Hepatocyte (in vitro differentiated cells): ENCODE data around the gene TRAPPC5. TPM values are rescaled to one million over a fixed set of nuclear protein-coding genes. Genes with fewer than 3 reads are reported as not detected.
A peak's percentile ranks its signal among the peaks of the same experiment; 100 is the strongest.

Source experiments
- DNase-seq: peaks from one replicate; pipeline ENCODE4 v3.0.0-alpha.2; 2016; ENCODE audit warnings: low spot score
- H2AFZ ChIP-seq: fragments of 200-600 bp; sonication (generic); 2 replicates; pipeline ENCODE4 v1.6.0; 2016; ENCODE audit warnings: antibody characterized with exemption, mild to moderate bottlenecking
- H3K27ac ChIP-seq: fragments of 200-600 bp; sonication (generic); 2 replicates; pipeline ENCODE4 v1.5.1; 2016; ENCODE audit warnings: mild to moderate bottlenecking
- H3K27me3 ChIP-seq: fragments of 200-600 bp; sonication (generic); 2 replicates; pipeline ENCODE4 v1.6.1; 2016
- H3K36me3 ChIP-seq: fragments of 200-600 bp; sonication (generic); replicated peaks from 2 replicates; pipeline ENCODE4 v1.5.1; 2016; ENCODE audit warnings: low read depth; ENCODE audit not compliant: insufficient read depth
- H3K4me1 ChIP-seq: fragments of 200-600 bp; sonication (generic); 2 replicates; pipeline ENCODE4 v1.5.1; 2016; ENCODE audit warnings: mild to moderate bottlenecking, moderate library complexity; ENCODE audit not compliant: insufficient read depth
- H3K4me2 ChIP-seq: fragments of 200-600 bp; sonication (generic); 2 replicates; pipeline ENCODE4 v1.6.0; 2016
- H3K4me3 ChIP-seq: fragments of 200-600 bp; sonication (generic); 2 replicates; pipeline ENCODE4 v1.5.1; 2016; ENCODE audit warnings: mild to moderate bottlenecking
- H3K79me2 ChIP-seq: fragments of 200-600 bp; sonication (generic); 2 replicates; pipeline ENCODE4 v1.6.0; 2017; ENCODE audit warnings: mild to moderate bottlenecking
- H3K9me2 ChIP-seq: fragments of 200-600 bp; sonication (generic); replicated peaks from 2 replicates; pipeline ENCODE4 v1.6.0; 2017; ENCODE audit warnings: mild to moderate bottlenecking; ENCODE audit not compliant: insufficient read depth
- H3K9me3 ChIP-seq: fragments of 200-600 bp; sonication (generic); 2 replicates; pipeline ENCODE4 v1.5.1; 2016; ENCODE audit warnings: low read depth, mild to moderate bottlenecking
- H4K20me1 ChIP-seq: fragments of 200-600 bp; sonication (generic); 2 replicates; pipeline ENCODE4 v1.6.0; 2016; ENCODE audit warnings: mild to moderate bottlenecking; ENCODE audit not compliant: insufficient read depth, poor library complexity, severe bottlenecking
- CTCF ChIP-seq: fragments of 200-600 bp; sonication (generic); IDR thresholded peaks from 2 replicates; pipeline ENCODE4 v1.5.1; 2016; ENCODE audit warnings: antibody characterized with exemption, mild to moderate bottlenecking; ENCODE audit not compliant: poor library complexity
- EZH2 ChIP-seq: fragments of 200-600 bp; sonication (generic); IDR thresholded peaks from 2 replicates; pipeline ENCODE4 v1.6.1; 2016; ENCODE audit warnings: antibody characterized with exemption, mild to moderate bottlenecking, borderline replicate concordance
- EZH2phosphoT487 ChIP-seq: fragments of 200-600 bp; sonication (generic); IDR thresholded peaks from one replicate; pipeline ENCODE4 v1.6.1; 2018; ENCODE audit warnings: antibody characterized with exemption, mild to moderate bottlenecking, low read depth, moderate library complexity; ENCODE audit not compliant: unreplicated experiment, severe bottlenecking
- WGBS: methylation state at CpG from one replicate; pipeline ENCODE4 v1.1.6; 2016; ENCODE audit warnings: low lambda C conversion rate; ENCODE audit errors: missing lambda C conversion rate; 5-methylcytosine and 5-hydroxymethylcytosine counted together
- polyA plus RNA-seq: library from polyadenylated mRNA; unstranded; fragments of >200 nt; fragmentation: Nextera tagmentation; extraction: Ambion mirVana; gene quantifications from 2 replicates; pipeline ENCODE4 v1.2.1, GENCODE V29; 2016
- total RNA-seq: library from RNA; depleted of rRNA; stranded (reverse); fragments of >200 nt; gene quantifications from 2 replicates; pipeline ENCODE4 v1.2.3, GENCODE V29; 2014

The TRAPPC5 gene
- total and polyA plus RNA-seq, 2 experiments from 2014 or later, result 80.4 to 175 TPM

DNA sequence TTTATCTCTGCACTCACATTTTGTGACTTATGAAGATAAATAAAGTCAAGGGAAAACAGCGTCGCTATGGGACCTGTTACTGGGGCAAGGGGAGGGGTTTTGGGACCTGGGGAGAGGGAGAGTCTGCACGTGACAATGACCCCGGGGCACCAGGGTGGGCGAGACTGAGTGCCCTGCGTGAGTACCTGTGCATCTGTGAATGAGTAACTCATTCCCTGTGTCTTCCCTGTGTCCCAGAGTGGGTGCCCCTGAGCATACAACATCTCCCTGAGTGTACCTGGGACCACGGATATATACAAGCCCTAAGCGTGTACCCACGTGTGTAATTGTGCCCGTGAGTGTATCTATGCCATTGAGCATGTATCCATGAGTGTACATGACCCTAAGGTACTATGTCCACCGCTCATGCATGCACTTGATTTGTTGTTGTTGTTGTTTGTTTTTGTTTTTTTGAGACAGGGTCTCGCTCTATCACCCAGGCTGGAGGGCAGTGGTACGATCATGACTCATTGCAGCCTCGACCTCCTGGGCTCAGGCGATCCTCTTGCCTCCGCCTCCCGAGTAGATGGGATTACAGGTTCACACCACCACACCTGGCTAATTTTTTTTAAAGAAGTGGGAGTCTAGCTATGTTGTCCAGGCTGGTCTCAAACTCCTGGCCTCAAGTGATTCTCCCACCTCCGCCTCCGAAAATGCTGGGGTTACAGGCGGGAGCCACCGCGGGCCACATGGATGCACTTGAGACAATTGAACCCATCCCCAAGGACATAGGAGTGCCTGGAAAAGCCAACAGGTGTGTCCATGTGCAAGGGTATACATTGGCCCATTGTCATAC is 645 bp upstream of the TRAPPC5 start:
- H2AFZ ChIP-seq, result peak overlapping the region; percentile 91
- TF ChIP-seq EZH2phosphoT487 (no peak), EZH2 (no peak), CTCF (no peak)
- 57% methylated on average over 22 of the region's 22 CpGs for WGBS
- H3K4me2 ChIP-seq, result peak overlapping the region; percentile 86
- no peaks in the 10 kb centered on the region for H3K9me3 ChIP-seq
- peaks cover 5% of the 10 kb centered on the region for H3K27me3 ChIP-seq
- no peaks in the 10 kb centered on the region for H3K4me1 ChIP-seq
- no peak overlapping the region for H3K27ac ChIP-seq
- no peak overlapping the region for H3K4me3 ChIP-seq
- H4K20me1 ChIP-seq, result no peaks in the 10 kb centered on the region
- H3K79me2 ChIP-seq, result peaks cover 14% of the 10 kb centered on the region
- no peaks in the 10 kb centered on the region for H3K36me3 ChIP-seq
- H3K9me2 ChIP-seq, result no peaks in the 10 kb centered on the region
- DNase-seq, result no peak

GRCh38 chr19:7681340-7682174 is 924 bp downstream of the TRAPPC5 start:
- Histone ChIP-seq H2AFZ (peak overlapping the region; percentile 100), H4K20me1 (no peaks in the 10 kb centered on the region), H3K4me3 (peak overlapping the region; percentile 92), H3K4me1 (no peaks in the 10 kb centered on the region), H3K79me2 (peaks cover 14% of the 10 kb centered on the region), H3K27ac (peak overlapping the region; percentile 66), H3K9me3 (no peaks in the 10 kb centered on the region), H3K4me2 (peak overlapping the region; percentile 99), H3K9me2 (no peaks in the 10 kb centered on the region), H3K27me3 (peaks cover 5% of the 10 kb centered on the region), H3K36me3 (no peaks in the 10 kb centered on the region)
- DNase-seq, result peak; percentile 91
- WGBS, result 34% methylated on average over 33 of the region's 43 CpGs
- TF ChIP-seq EZH2 (no peak), CTCF (peak; percentile 49)

DNA sequence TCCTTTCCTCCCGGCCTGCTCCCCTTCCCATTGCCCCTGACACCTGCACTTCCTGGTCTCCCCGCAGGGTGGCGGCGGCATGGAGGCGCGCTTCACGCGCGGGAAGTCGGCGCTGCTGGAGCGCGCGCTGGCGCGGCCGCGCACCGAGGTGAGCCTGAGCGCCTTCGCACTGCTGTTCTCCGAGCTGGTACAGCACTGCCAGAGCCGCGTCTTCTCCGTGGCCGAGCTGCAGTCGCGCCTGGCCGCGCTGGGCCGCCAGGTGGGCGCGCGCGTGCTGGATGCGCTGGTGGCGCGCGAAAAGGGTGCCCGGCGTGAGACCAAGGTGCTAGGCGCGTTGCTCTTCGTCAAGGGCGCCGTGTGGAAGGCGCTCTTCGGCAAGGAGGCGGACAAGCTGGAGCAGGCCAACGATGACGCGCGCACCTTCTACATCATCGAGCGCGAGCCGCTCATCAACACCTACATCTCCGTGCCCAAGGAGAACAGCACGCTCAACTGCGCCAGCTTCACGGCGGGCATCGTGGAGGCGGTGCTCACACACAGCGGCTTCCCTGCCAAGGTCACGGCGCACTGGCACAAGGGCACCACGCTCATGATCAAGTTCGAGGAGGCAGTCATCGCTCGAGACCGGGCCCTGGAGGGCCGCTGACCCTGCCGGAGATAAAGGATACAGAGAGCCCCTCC is 1.7 kb downstream of the TRAPPC5 start:
- 98% methylated on average over 71 of the region's 74 CpGs for WGBS
- Histone ChIP-seq H3K79me2 (peaks cover 14% of the 10 kb centered on the region), H2AFZ (no peak overlapping the region), H3K27me3 (peaks cover 5% of the 10 kb centered on the region), H3K9me3 (no peaks in the 10 kb centered on the region), H3K4me1 (no peaks in the 10 kb centered on the region), H3K36me3 (no peaks in the 10 kb centered on the region), H3K27ac (no peak overlapping the region), H4K20me1 (no peaks in the 10 kb centered on the region), H3K4me3 (no peak overlapping the region), H3K9me2 (no peaks in the 10 kb centered on the region), H3K4me2 (peak overlapping the region; percentile 99)
- TF ChIP-seq CTCF (no peak), EZH2 (no peak), EZH2phosphoT487 (no peak)
- DNase-seq, result no peak
